Measurements from ENCODE around the gene LGSN. TPM values are rescaled to one million over a fixed set of nuclear protein-coding genes. Genes with fewer than 3 reads are reported as not detected.

LGSN gene
- total and polyA plus RNA-seq, 10 of the 15 experiments (the other 5 are each of a cell fraction or from before 2014, with no cell fraction given), result not detected

DNA sequence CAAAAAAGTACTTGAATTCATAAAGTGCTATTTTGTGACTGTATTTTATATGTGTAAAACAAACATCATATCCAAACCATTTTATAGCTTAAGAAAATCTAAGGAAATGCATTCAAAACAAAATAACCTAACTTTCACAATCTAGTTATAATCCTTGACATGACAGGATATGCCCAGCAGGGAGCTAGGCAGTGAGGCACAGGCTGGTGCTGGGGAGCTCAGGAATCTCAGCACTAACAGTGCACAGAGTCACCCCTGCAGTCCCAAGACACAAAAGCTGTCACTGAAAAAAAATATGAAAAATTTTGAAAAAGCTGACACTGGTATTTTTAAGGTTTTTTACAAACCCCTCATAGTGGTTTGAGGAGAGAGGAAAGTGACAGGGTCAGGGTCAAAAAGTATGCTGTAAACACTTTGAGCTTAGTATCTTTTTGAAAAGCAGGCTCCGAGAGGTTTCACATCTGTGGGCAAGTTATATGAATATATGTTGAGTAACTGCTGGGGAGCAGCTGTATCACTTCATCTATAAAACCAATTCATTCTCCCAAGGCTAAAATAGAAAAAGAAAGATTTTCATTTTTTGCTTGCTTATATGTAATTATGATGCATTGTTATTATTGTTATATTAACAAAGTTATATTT is 24.1 kb downstream of the LGSN start:
- 96% methylated on average over 1 of the region's 1 CpG for WGBS (ENCODE audit: insufficient coverage, insufficient replicate concordance, low lambda C conversion rate, missing lambda C conversion rate)
- Histone ChIP-seq H4K20me1 (ENCODE audit: control insufficient read depth, insufficient read depth) (no peaks in the 10 kb centered on the region), H3K4me1 (ENCODE audit: control insufficient read depth, insufficient read depth, low read length) (no peaks in the 10 kb centered on the region), H3K9ac (ENCODE audit: control insufficient read depth, insufficient read depth, low read length) (no peak overlapping the region), H3K36me3 (ENCODE audit: control insufficient read depth in 2 of 2, insufficient read depth in 2 of 2, low read length in 1 of 2) (no peaks in the 10 kb centered on the region), H3K4me3 (no peak overlapping the region), H3K9me3 (replicated peaks; ENCODE audit: control insufficient read depth, insufficient read depth, low read length) (no peaks in the 10 kb centered on the region), H3K4me2 (ENCODE audit: control insufficient read depth, insufficient read depth) (no peak overlapping the region), H3K27me3 (replicated peaks in 1 of 2; ENCODE audit: control insufficient read depth in 2 of 2, insufficient read depth in 2 of 2, low read length in 1 of 2) (no peaks in the 10 kb centered on the region), H3K79me2 (ENCODE audit: control insufficient read depth, insufficient read depth, low read length) (no peaks in the 10 kb centered on the region), H2AFZ (ENCODE audit: control insufficient read depth, low read depth, low read length) (no peak overlapping the region), H3K27ac (ENCODE audit: control insufficient read depth, insufficient read depth) (no peak overlapping the region)
- ATAC-seq (peak; percentile 44), FAIRE-seq (no peak), DNase-seq (ENCODE audit: low read depth, low spot score) (no peak)
- intact Hi-C loops (cut with micrococcal nuclease; ENCODE audit: unreplicated experiment), result no loop called here
- ChIA-PET RAD21 (ENCODE audit: unreplicated experiment) (interaction anchor here (0.9 to 2.2 kb wide), 4 partner anchors 11 to 507 kb away, joined by 3 to 6 read pairs (median 4); no protein-coding TSS in a partner anchor), CTCF (interaction anchor here (0.8 to 1.9 kb wide), 3 partner anchors 12 to 518 kb away, joined by 3 to 7 read pairs (median 5); no protein-coding TSS in a partner anchor), SMC1A (ENCODE audit: uncharacterized antibody, unreplicated experiment) (interaction anchor here (1.0 to 1.4 kb wide), 3 partner anchors 14 to 467 kb away, joined by 3 read pairs; no protein-coding TSS in a partner anchor), POLR2A (no interaction called here)
- no TSS peak for BruUV-seq (replicated peaks)
- TF ChIP-seq ATF7 (IDR thresholded peaks at IDR 0.05; ENCODE audit: low read depth), result no peak
- TF ChIP-seq RUNX3 (IDR thresholded peaks at IDR 0.05; ENCODE audit: low read length), result no peak
- TF ChIP-seq IRF5 (IDR thresholded peaks at IDR 0.05; ENCODE audit: borderline replicate concordance), result no peak
- no peak for TF ChIP-seq SIN3A (IDR thresholded peaks at IDR 0.05; ENCODE audit: low read depth, low read length)
- no peak for TF ChIP-seq SREBF1 (IDR thresholded peaks at IDR 0.05; ENCODE audit: low read length)
- TF ChIP-seq BCLAF1 (IDR thresholded peaks at IDR 0.05), result no peak
- no peak for TF ChIP-seq MYC (IDR thresholded peaks at IDR 0.05; ENCODE audit: insufficient read depth, insufficient read length, insufficient replicate concordance, low read length, severe bottlenecking)
- no peak for TF ChIP-seq NRF1 (conservative IDR thresholded peaks at IDR 0.05; ENCODE audit: low read depth, low read length)
- no peak for TF ChIP-seq CBX5 (IDR thresholded peaks at IDR 0.05; ENCODE audit: low read depth)
- no peak for TF ChIP-seq EED (IDR thresholded peaks at IDR 0.05; ENCODE audit: low read depth)
- no peak for TF ChIP-seq IKZF2 (IDR thresholded peaks at IDR 0.05)
- no peak for TF ChIP-seq ZNF207 (IDR thresholded peaks at IDR 0.05; ENCODE audit: borderline replicate concordance)
- in situ Hi-C loops (cut with MboI), result loop anchor here (25.0 kb wide), 1 partner anchor 1483 kb away; no protein-coding TSS in a partner anchor
